HEK293T (cell line): ENCODE results near the gene CORO1C.

Source experiments
- BHLHE40 ChIP-seq: fragments of 450-650 bp; IDR thresholded peaks from 2 replicates; pipeline ENCODE4 v1.6.1; 2016; ENCODE audit warnings: mild to moderate bottlenecking, moderate library complexity, borderline replicate concordance
- SUZ12 ChIP-seq: fragments of 450-650 bp; IDR thresholded peaks from 2 replicates; pipeline ENCODE4 v1.6.1; 2016; ENCODE audit warnings: mild to moderate bottlenecking
- TF ChIP-seq, protein P1 (sequence below): fragments of 450-650 bp; IDR thresholded peaks from 2 replicates; pipeline ENCODE4 v1.6.1; 2016

DNA sequence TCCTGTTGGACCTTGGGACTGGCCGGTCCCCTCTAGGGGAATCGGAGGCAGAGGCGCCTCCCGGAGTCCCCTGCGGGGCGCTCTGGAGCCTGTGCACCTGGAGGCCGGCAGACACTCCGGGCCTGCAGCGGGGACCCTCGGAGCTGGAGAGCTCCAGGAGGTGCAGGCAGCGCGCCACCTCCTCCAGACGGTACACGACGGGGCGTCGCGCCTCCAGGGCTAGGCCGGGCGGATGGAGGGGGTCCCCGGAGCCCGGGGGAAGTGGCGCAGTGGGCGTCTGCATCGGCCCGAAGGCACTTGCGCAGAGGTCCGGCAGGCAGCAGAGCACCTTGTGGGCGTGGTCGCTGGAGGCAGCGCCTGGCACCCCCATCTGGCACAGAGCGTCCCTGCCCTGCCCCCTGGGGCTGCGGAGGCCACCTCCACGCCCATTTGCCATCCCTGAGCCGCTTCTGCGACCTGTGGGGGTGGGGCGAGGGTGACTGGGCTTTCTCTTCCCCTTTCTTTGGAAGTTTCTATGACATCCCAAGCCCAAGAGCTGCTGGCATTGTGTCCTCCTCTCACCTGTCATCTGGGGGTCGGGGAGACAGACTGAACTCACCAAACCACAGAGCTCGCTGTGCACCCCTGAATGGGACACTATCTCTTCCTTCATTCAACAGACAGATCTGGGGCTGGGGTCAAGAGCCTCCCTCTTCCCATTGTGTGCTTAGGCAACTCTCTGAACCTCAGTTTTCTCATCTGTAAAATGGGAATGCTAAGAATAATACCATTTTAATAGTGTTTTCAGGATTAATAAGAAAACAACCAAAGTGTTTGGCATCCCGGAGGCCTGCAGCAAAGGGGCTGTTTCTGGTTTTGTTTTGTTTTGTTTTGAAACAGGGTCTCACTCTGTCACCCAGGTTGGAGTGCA lies 37.5 kb upstream of the CORO1C start:
- TF ChIP-seq SUZ12 (no peak), BHLHE40 (no peak)
- TF ChIP-seq, protein P1, sequence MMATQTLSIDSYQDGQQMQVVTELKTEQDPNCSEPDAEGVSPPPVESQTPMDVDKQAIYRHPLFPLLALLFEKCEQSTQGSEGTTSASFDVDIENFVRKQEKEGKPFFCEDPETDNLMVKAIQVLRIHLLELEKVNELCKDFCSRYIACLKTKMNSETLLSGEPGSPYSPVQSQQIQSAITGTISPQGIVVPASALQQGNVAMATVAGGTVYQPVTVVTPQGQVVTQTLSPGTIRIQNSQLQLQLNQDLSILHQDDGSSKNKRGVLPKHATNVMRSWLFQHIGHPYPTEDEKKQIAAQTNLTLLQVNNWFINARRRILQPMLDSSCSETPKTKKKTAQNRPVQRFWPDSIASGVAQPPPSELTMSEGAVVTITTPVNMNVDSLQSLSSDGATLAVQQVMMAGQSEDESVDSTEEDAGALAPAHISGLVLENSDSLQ: no peak
